ENCODE results near the gene IL17F. TPM values are rescaled to one million over a fixed set of nuclear protein-coding genes. Genes with fewer than 3 reads are reported as not detected.

The IL17F gene
- total and polyA plus RNA-seq, 8 donors = not detected

DNA sequence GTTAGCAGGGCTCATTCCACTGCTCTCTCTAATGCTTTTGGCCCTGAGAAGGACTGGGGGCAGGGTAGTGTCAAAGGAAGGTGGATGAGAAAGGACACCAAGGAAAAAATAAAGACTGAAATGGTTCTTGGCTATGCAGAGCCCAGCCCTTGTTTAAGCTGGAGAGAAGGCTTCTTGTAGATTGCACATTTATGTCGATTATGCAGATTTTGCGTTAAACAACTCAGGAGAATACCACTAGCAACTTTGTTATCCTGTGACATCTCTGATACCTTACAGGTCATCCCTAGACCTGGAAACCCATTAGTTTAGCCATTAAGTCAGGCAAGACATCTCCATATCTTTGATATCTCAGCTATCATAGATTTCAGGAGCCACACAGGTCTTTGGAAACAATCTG is 11.1 kb upstream of the IL17F start:
- H3K36me3 ChIP-seq = no peaks in the 10 kb centered on the region
- H3K27ac ChIP-seq = no peak overlapping the region
- H3K4me1 ChIP-seq = no peaks in the 10 kb centered on the region
- intact Hi-C loops (cut with DNase I; ENCODE audit: low total_unique reads) = no loop called here
- TF ChIP-seq POLR2AphosphoS5 (IDR thresholded peaks at IDR 0.05) = no peak
- TF ChIP-seq, protein P1, sequence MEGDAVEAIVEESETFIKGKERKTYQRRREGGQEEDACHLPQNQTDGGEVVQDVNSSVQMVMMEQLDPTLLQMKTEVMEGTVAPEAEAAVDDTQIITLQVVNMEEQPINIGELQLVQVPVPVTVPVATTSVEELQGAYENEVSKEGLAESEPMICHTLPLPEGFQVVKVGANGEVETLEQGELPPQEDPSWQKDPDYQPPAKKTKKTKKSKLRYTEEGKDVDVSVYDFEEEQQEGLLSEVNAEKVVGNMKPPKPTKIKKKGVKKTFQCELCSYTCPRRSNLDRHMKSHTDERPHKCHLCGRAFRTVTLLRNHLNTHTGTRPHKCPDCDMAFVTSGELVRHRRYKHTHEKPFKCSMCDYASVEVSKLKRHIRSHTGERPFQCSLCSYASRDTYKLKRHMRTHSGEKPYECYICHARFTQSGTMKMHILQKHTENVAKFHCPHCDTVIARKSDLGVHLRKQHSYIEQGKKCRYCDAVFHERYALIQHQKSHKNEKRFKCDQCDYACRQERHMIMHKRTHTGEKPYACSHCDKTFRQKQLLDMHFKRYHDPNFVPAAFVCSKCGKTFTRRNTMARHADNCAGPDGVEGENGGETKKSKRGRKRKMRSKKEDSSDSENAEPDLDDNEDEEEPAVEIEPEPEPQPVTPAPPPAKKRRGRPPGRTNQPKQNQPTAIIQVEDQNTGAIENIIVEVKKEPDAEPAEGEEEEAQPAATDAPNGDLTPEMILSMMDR (IDR thresholded peaks at IDR 0.05) = no peak
- TF ChIP-seq POLR2A (IDR thresholded peaks at IDR 0.05) = no peak
- TF ChIP-seq EP300 (IDR thresholded peaks at IDR 0.05) = no peak
- H3K4me3 ChIP-seq = no peak overlapping the region
- DNase-seq = no peak
- WGBS, 5 donors = 86 to 98% (median 93%) methylated on average over 2 of the region's 2 CpGs
- H3K9me3 ChIP-seq = no peaks in the 10 kb centered on the region
- H3K27me3 ChIP-seq = peaks cover 0 to 21% (median 0%) of the 10 kb centered on the region in 3 donors

DNA sequence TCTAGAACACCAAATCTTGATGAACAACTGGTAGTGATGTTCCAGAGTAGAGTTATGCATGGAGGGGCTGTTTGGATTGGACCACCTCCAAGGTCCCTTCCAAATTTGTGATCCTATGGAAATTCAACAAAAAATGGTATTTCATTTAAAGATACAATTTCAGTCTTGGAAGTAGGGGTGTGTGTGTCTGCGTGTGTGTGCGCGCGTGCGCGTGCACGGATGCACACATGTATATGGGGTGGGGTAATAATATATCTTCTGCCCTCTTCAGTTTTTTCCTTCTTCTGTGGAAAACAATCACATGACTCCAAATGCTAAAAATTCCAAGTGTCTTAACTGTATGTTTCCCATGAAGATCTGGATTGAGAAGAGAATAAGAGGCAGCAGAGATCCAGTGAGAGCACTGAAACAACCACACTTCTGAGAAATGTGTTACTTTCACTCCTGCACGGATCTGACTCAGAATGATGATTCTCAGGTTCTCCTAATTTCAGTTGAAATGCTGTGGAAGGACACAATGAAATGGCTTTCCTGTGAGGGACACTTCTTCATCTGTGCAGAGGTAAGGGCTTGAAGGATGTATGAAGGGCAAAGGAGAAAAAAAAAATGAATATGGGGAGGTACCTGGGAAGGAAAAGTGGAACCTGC is 10.6 kb upstream of the IL17F start:
- Histone ChIP-seq H3K27ac (no peak overlapping the region), H3K4me1 (no peaks in the 10 kb centered on the region), H3K4me3 (no peak overlapping the region), H3K27me3 (peaks cover 0 to 21% (median 0%) of the 10 kb centered on the region in 3 donors), H3K9me3 (no peaks in the 10 kb centered on the region), H3K36me3 (no peaks in the 10 kb centered on the region)
- intact Hi-C loops (cut with DNase I; ENCODE audit: low total_unique reads) = no loop called here
- no peak for TF ChIP-seq EP300 (IDR thresholded peaks at IDR 0.05)
- TF ChIP-seq POLR2AphosphoS5 (IDR thresholded peaks at IDR 0.05) = no peak
- TF ChIP-seq, protein P1 (IDR thresholded peaks at IDR 0.05) = no peak
- TF ChIP-seq POLR2A (IDR thresholded peaks at IDR 0.05) = no peak
- DNase-seq = no peak
- 93 to 96% (median 94%) methylated on average over 8 of the region's 8 CpGs for WGBS, 5 donors

DNA sequence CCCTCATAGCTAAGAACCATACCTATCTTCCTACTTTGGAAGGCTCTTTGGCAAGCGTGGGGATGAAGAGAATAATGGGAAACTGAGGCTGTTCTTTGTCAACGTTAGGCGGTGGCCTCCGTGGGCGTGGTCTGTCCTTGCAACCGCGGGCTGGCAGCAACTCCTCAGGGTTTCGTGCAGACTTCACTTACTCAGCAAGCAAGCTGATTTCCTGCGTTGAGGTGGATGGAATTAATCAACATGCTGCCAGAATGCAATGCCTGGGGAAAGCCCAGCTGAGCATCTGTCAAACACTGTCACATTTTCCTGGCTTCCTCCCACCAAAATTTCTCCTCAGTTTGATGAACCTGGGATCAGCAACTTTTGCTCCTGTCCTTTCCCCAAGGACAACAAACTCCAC is 9.2 kb upstream of the IL17F start:
- intact Hi-C loops (cut with DNase I; ENCODE audit: low total_unique reads) = no loop called here
- Histone ChIP-seq H3K9me3 (no peaks in the 10 kb centered on the region), H3K4me3 (no peak overlapping the region), H3K36me3 (no peaks in the 10 kb centered on the region), H3K27ac (no peak overlapping the region), H3K4me1 (no peaks in the 10 kb centered on the region), H3K27me3 (peaks cover 0 to 21% (median 0%) of the 10 kb centered on the region in 3 donors)
- DNase-seq = no peak
- 27 to 37% (median 30%) methylated on average over 9 of the region's 9 CpGs for WGBS, 5 donors
- TF ChIP-seq EP300 (IDR thresholded peaks at IDR 0.05) (no peak), POLR2AphosphoS5 (IDR thresholded peaks at IDR 0.05) (no peak), POLR2A (IDR thresholded peaks at IDR 0.05) (no peak)
- TF ChIP-seq, protein P1 (IDR thresholded peaks at IDR 0.05) = no peak

DNA sequence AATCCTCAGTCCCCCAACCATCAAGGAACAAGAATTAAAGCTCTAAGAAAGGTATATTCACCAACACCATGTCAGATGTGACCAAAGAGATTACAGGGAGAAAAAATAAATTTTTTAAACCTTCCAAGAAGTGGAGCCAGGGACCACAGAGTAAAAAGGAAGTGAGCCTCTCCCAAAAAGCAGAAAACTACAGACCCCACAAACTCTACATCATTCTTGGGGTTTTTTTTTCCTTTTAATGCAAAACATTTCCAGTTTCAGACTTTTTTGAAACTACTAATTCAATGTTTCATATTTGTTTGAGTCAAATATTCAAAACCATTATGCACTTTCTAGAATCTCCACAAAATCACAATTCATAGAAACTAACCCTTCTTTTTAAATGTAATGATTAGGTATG is 6.8 kb upstream of the IL17F start:
- Histone ChIP-seq H3K27ac (no peak overlapping the region), H3K9me3 (no peaks in the 10 kb centered on the region), H3K36me3 (no peaks in the 10 kb centered on the region), H3K4me3 (no peak overlapping the region), H3K27me3 (peaks cover 0 to 21% (median 0%) of the 10 kb centered on the region in 3 donors), H3K4me1 (no peaks in the 10 kb centered on the region)
- intact Hi-C loops (cut with DNase I; ENCODE audit: low total_unique reads) = no loop called here
- no peak for DNase-seq
- no peak for TF ChIP-seq EP300 (IDR thresholded peaks at IDR 0.05)
- no peak for TF ChIP-seq POLR2A (IDR thresholded peaks at IDR 0.05)
- no peak for TF ChIP-seq POLR2AphosphoS5 (IDR thresholded peaks at IDR 0.05)
- TF ChIP-seq, protein P1 (IDR thresholded peaks at IDR 0.05) = no peak

Measured in stomach (tissue), 9 donors.